SU-DHL-6 (cell line): Measurements from ENCODE around the gene NUDT12.

Experiments
- H2AFZ ChIP-seq: fragments of 200-600 bp; sonication (generic); 2 replicates; pipeline ENCODE4 v1.6.1; 2014; ENCODE audit warnings: low read depth, mild to moderate bottlenecking, moderate library complexity, mixed read lengths, antibody characterized with exemption, low read length; ENCODE audit not compliant: severe bottlenecking
- H3F3A ChIP-seq: fragments of 200-600 bp; shearing (Covaris generic); 2 replicates; pipeline ENCODE4 v1.6.0; 2016; ENCODE audit warnings: antibody characterized with exemption, mild to moderate bottlenecking; ENCODE audit not compliant: insufficient read depth
- H3K27ac ChIP-seq: fragments of 200-600 bp; sonication (generic); 2 replicates; pipeline ENCODE4 v1.5.1; 2016; ENCODE audit warnings: low read depth, mild to moderate bottlenecking, low read length, moderate library complexity, mixed read lengths
- H3K27me3 ChIP-seq: fragments of 200-600 bp; sonication (generic), shearing (Covaris generic); 2 replicates; pipeline ENCODE4 v1.6.0; 2014; ENCODE audit warnings: mild to moderate bottlenecking, low read length
- H3K36me3 ChIP-seq: fragments of 200-600 bp; sonication (generic); 2 replicates; pipeline ENCODE4 v1.6.1; 2014; ENCODE audit warnings: mild to moderate bottlenecking, low read length, mixed read lengths
- H3K4me2 ChIP-seq: fragments of 300-600, 200-600 bp; shearing (Covaris generic), sonication (generic); 2 replicates; pipeline ENCODE4 v1.6.0; 2014; ENCODE audit warnings: low read length, low read depth, mild to moderate bottlenecking; ENCODE audit not compliant: poor library complexity, severe bottlenecking
- H3K4me3 ChIP-seq: fragments of 200-600 bp; sonication (generic); 2 replicates; pipeline ENCODE4 v1.5.1; 2014; ENCODE audit warnings: antibody characterized with exemption, low read length, mild to moderate bottlenecking, mixed read lengths; ENCODE audit not compliant: insufficient read depth, poor library complexity, severe bottlenecking
- H3K79me2 ChIP-seq: fragments of 200-600 bp; sonication (generic); 2 replicates; pipeline ENCODE4 v1.6.1; 2014; ENCODE audit warnings: mild to moderate bottlenecking, low read length, moderate library complexity; ENCODE audit not compliant: insufficient read depth
- H3K9ac ChIP-seq: fragments of 200-600 bp; sonication (generic); 2 replicates; pipeline ENCODE4 v1.7.0; 2014; ENCODE audit warnings: mild to moderate bottlenecking, low read length
- H3K9me2 ChIP-seq: fragments of 200-600 bp; sonication (generic); replicated peaks from 2 replicates; pipeline ENCODE4 v1.6.1; 2014; ENCODE audit warnings: low read length; ENCODE audit not compliant: insufficient read depth
- H3K9me3 ChIP-seq: fragments of 200-600 bp; sonication (generic); 2 replicates; pipeline ENCODE4 v1.6.1; 2014; ENCODE audit warnings: low read length, mixed read lengths; ENCODE audit not compliant: insufficient read depth
- H4K20me1 ChIP-seq: fragments of 200-600 bp; sonication (generic); 2 replicates; pipeline ENCODE4 v1.6.1; 2014; ENCODE audit warnings: low read depth, mild to moderate bottlenecking, antibody characterized with exemption, low read length, moderate library complexity, mixed read lengths
- EZH2phosphoT487 ChIP-seq: fragments of 200-600 bp; sonication (generic), shearing (Covaris generic); conservative IDR thresholded peaks from 2 replicates; pipeline ENCODE4 v1.6.1; 2018; ENCODE audit warnings: mild to moderate bottlenecking, antibody characterized with exemption, low read length, moderate library complexity, mixed read lengths
- TF ChIP-seq, protein P1 (sequence below): fragments of 200-600 bp; sonication (generic); IDR thresholded peaks from one replicate; pipeline ENCODE4 v1.5.1; 2017; ENCODE audit warnings: antibody characterized with exemption, mild to moderate bottlenecking, low read length, moderate library complexity; ENCODE audit not compliant: insufficient read depth, poor library complexity, severe bottlenecking

The NUDT12 gene

DNA sequence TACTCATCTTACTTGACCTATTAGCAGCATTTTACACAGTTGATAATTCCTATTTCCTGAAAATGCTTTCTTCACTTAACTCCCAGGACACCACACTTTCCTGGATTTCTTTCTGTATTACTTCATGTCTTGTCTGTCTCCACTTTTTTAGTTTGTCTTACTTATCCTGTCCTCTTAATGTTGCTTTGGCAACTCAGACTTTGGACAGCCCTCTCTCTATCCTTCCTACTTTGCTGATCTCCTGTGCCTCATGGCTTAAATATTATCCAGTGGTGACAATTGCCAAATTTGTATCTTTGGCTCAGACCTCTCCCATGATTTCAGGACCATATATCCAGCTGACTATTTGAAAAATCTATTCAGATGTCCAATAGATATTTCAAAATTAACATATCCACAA, 39.8 kb upstream of the NUDT12 start:
- Histone ChIP-seq H4K20me1 (no peaks in the 10 kb centered on the region), H3K36me3 (no peaks in the 10 kb centered on the region), H3K4me2 (no peak overlapping the region), H3K9me2 (no peaks in the 10 kb centered on the region), H3K4me3 (no peak overlapping the region), H3K9me3 (no peaks in the 10 kb centered on the region), H2AFZ (no peak overlapping the region), H3F3A (no peaks in the 10 kb centered on the region), H3K27me3 (no peaks in the 10 kb centered on the region), H3K79me2 (no peaks in the 10 kb centered on the region), H3K27ac (no peak overlapping the region), H3K9ac (no peak overlapping the region)
- TF ChIP-seq, protein P1, sequence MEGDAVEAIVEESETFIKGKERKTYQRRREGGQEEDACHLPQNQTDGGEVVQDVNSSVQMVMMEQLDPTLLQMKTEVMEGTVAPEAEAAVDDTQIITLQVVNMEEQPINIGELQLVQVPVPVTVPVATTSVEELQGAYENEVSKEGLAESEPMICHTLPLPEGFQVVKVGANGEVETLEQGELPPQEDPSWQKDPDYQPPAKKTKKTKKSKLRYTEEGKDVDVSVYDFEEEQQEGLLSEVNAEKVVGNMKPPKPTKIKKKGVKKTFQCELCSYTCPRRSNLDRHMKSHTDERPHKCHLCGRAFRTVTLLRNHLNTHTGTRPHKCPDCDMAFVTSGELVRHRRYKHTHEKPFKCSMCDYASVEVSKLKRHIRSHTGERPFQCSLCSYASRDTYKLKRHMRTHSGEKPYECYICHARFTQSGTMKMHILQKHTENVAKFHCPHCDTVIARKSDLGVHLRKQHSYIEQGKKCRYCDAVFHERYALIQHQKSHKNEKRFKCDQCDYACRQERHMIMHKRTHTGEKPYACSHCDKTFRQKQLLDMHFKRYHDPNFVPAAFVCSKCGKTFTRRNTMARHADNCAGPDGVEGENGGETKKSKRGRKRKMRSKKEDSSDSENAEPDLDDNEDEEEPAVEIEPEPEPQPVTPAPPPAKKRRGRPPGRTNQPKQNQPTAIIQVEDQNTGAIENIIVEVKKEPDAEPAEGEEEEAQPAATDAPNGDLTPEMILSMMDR, result no peak
- TF ChIP-seq EZH2phosphoT487, result no peak

DNA sequence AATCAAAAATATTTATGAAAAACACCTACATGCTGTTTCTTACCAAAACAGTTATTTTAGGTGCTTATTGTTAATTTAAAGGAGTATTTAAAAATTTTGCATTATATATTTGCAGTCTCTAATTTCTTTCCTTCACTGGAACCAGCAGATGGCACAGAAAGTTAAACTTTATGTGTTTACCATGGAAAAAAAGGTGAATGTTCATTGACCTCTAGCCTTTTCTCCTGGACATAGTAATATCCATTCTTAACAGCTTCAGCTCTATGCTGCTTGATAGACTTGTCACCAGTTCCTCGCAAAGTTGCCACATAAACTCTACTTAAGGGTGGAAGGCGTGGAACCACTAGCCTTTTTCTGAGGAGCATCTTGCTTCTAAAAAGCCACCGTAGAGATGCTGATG, 38.7 kb upstream of the NUDT12 start:
- no peaks in the 10 kb centered on the region for H3K9me3 ChIP-seq
- no peak overlapping the region for H2AFZ ChIP-seq
- no peaks in the 10 kb centered on the region for H3F3A ChIP-seq
- TF ChIP-seq EZH2phosphoT487, result no peak
- TF ChIP-seq, protein P1, result no peak
- H3K9me2 ChIP-seq, result no peaks in the 10 kb centered on the region
- no peaks in the 10 kb centered on the region for H4K20me1 ChIP-seq
- H3K9ac ChIP-seq, result no peak overlapping the region
- H3K27ac ChIP-seq, result no peak overlapping the region
- no peaks in the 10 kb centered on the region for H3K27me3 ChIP-seq
- H3K36me3 ChIP-seq, result no peaks in the 10 kb centered on the region
- no peak overlapping the region for H3K4me3 ChIP-seq
- H3K4me2 ChIP-seq, result no peak overlapping the region
- H3K79me2 ChIP-seq, result no peaks in the 10 kb centered on the region

DNA sequence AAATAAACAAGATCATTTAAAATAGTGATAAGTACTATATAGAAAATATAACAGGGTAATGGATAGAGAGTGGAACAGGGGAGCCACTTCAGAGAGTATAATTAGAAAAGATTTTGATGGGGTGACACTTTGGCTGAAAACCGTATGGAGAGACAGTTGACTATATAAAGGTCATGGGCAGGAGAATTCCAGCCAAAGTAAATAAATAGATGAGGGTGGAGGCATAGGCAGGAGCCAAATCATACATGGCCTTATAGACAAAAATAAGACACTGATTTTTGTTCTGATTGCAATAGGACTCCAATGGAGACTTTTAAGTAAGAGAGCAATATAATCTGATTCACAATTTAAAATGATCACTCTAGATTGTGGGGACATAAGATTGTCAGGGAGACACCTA, 37.5 kb upstream of the NUDT12 start:
- H3K27ac ChIP-seq, result no peak overlapping the region
- H2AFZ ChIP-seq, result no peak overlapping the region
- no peaks in the 10 kb centered on the region for H3F3A ChIP-seq
- H3K27me3 ChIP-seq, result no peaks in the 10 kb centered on the region
- H4K20me1 ChIP-seq, result no peaks in the 10 kb centered on the region
- H3K36me3 ChIP-seq, result no peaks in the 10 kb centered on the region
- no peak overlapping the region for H3K9ac ChIP-seq
- no peak overlapping the region for H3K4me2 ChIP-seq
- no peaks in the 10 kb centered on the region for H3K9me2 ChIP-seq
- no peaks in the 10 kb centered on the region for H3K79me2 ChIP-seq
- no peaks in the 10 kb centered on the region for H3K9me3 ChIP-seq
- TF ChIP-seq, protein P1, result no peak
- no peak for TF ChIP-seq EZH2phosphoT487
- no peak overlapping the region for H3K4me3 ChIP-seq
